ENCODE data around the gene TSPO. TPM values are rescaled to one million over a fixed set of nuclear protein-coding genes. Genes with fewer than 3 reads are reported as not detected.
A peak's percentile ranks its signal among the peaks of the same experiment; 100 is the strongest.

Gene TSPO
- total and polyA plus RNA-seq, 4 experiments from 2014 or later: 66.9 to 548 (median 211) TPM

DNA sequence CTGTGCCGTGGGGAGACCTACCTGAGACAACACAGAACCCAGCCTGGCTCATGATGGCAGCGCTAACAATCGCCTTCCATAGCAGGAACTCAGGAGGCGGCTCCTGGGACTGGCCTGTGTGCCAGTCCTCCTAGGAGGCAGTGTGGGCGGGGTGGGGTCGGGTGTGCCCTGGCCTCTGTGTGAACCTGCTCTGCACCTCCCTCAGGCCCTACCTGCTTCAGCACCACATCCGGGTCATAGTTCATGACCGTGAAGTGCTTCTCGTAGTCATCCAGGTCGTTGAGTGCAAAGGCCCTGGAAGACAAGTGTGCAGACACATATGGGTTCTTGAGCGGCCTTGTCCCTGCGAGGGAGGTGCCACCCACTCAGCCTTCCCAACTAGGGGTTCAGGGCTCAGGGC is 20.2 kb downstream of the TSPO start:
- Histone ChIP-seq H3K36me3 (ENCODE audit: insufficient read depth, low read length) (peaks cover 3% of the 10 kb centered on the region), H3K4me1 (ENCODE audit: insufficient read depth, low read length) (no peaks in the 10 kb centered on the region), H3K27ac (ENCODE audit: low read depth, low read length) (no peak overlapping the region), H3K4me3 (ENCODE audit: low read length in 2 of 2) (no peak overlapping the region), H3K27me3 (ENCODE audit: insufficient read depth, low read length) (no peaks in the 10 kb centered on the region), H3K9me3 (ENCODE audit: control insufficient read depth in 1 of 2, low read length in 2 of 2) (no peaks in the 10 kb centered on the region)
- CTCF ChIA-PET (ENCODE audit: partially characterized antibody): no interaction called here
- Mint-ChIP-seq H3K9me3 (no peaks in the 10 kb centered on the region), H3K27ac (no peak overlapping the region), H3K27me3 (no peaks in the 10 kb centered on the region), H3K4me3 (no peak overlapping the region), H3K36me3 (peaks cover 9 to 29% of the 10 kb centered on the region in 2 donors), H3K4me1 (peaks cover 0 to 4% (median 2%) of the 10 kb centered on the region in 4 donors)
- POLR2A ChIA-PET (ENCODE audit: partially characterized antibody): interaction anchor here (1.0 kb wide), 1 partner anchor 19 kb away, joined by 3 read pairs; no protein-coding TSS in a partner anchor
- intact Hi-C loops (cut with micrococcal nuclease): no loop called here
- DNase-seq: no peak

DNA sequence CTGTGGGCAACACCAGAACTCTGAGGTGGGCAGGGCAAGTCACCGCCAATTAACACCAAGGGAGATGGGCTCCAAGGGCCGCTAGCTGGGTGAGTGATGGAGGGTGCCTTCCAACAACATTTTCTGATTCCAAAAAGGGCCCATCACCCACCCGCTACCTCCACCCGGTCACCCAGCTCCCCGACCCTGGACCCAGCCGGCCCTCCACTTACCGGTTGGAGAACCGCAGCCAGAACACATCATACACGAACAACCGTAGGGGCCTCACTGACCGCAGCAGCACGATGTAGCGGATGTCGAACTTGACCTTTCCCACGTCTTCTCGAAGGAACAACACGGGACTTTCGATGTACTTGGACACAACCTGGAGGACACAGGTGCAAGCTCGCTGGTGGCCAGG is 20.8 kb downstream of the TSPO start:
- Mint-ChIP-seq H3K27me3 (no peaks in the 10 kb centered on the region), H3K36me3 (peaks cover 9 to 26% of the 10 kb centered on the region in 2 donors), H3K4me3 (no peak overlapping the region), H3K4me1 (peaks cover 0 to 4% (median 2%) of the 10 kb centered on the region in 4 donors), H3K9me3 (no peaks in the 10 kb centered on the region), H3K27ac (no peak overlapping the region)
- peaks cover 3% of the 10 kb centered on the region for H3K36me3 ChIP-seq (ENCODE audit: insufficient read depth, low read length)
- DNase-seq: no peak
- ChIA-PET CTCF (ENCODE audit: partially characterized antibody) (no interaction called here), POLR2A (ENCODE audit: partially characterized antibody) (interaction anchor here (1.0 kb wide), 1 partner anchor 20 kb away, joined by 3 read pairs; no protein-coding TSS in a partner anchor)
- no peaks in the 10 kb centered on the region for H3K4me1 ChIP-seq (ENCODE audit: insufficient read depth, low read length)
- no peaks in the 10 kb centered on the region for H3K27me3 ChIP-seq (ENCODE audit: insufficient read depth, low read length)
- H3K9me3 ChIP-seq (ENCODE audit: control insufficient read depth in 1 of 2, low read length in 2 of 2): no peaks in the 10 kb centered on the region
- intact Hi-C loops (cut with micrococcal nuclease): no loop called here
- H3K27ac ChIP-seq (ENCODE audit: low read depth, low read length): no peak overlapping the region
- H3K4me3 ChIP-seq (ENCODE audit: low read length in 2 of 2): no peak overlapping the region

DNA sequence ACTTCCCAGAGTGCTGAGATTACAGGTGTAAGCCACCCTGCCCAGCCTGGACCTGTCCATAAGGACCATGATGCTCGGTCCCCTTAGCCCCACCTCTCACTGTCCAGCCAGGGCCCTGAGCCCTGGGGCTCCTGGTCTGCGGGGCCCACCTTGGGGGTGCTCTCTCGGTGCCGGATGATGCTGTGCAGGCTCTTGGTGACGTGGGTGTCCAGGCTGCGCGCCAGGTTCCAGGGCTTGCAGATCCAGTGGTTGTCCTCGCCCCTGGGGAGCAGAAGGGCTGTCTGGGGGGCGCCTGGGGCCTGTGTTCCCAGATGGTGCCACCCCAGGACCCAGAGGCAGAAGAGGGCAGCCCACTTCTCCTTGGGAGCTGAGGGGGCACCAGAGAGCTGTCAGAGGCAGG is 22.2 kb downstream of the TSPO start:
- no peaks in the 10 kb centered on the region for H3K27me3 ChIP-seq (ENCODE audit: insufficient read depth, low read length)
- ChIA-PET POLR2A (ENCODE audit: partially characterized antibody) (interaction anchor here (1.6 kb wide), 1 partner anchor 14 kb away, joined by 3 read pairs; no protein-coding TSS in a partner anchor), CTCF (ENCODE audit: partially characterized antibody) (no interaction called here)
- H3K4me1 ChIP-seq (ENCODE audit: insufficient read depth, low read length): no peaks in the 10 kb centered on the region
- no peaks in the 10 kb centered on the region for H3K9me3 ChIP-seq (ENCODE audit: control insufficient read depth in 1 of 2, low read length in 2 of 2)
- no peaks in the 10 kb centered on the region for H3K27me3 Mint-ChIP-seq
- peaks cover 3% of the 10 kb centered on the region for H3K36me3 ChIP-seq (ENCODE audit: insufficient read depth, low read length)
- H3K4me3 Mint-ChIP-seq: no peak overlapping the region
- H3K27ac ChIP-seq (ENCODE audit: low read depth, low read length): no peak overlapping the region
- no peak overlapping the region for H3K4me3 ChIP-seq (ENCODE audit: low read length in 2 of 2)
- peaks cover 0 to 4% (median 2%) of the 10 kb centered on the region in 4 donors for H3K4me1 Mint-ChIP-seq
- intact Hi-C loops (cut with micrococcal nuclease): no loop called here
- H3K9me3 Mint-ChIP-seq: no peaks in the 10 kb centered on the region
- H3K36me3 Mint-ChIP-seq: peaks cover 11 to 19% of the 10 kb centered on the region in 2 donors
- no peak for DNase-seq
- H3K27ac Mint-ChIP-seq: no peak overlapping the region

DNA sequence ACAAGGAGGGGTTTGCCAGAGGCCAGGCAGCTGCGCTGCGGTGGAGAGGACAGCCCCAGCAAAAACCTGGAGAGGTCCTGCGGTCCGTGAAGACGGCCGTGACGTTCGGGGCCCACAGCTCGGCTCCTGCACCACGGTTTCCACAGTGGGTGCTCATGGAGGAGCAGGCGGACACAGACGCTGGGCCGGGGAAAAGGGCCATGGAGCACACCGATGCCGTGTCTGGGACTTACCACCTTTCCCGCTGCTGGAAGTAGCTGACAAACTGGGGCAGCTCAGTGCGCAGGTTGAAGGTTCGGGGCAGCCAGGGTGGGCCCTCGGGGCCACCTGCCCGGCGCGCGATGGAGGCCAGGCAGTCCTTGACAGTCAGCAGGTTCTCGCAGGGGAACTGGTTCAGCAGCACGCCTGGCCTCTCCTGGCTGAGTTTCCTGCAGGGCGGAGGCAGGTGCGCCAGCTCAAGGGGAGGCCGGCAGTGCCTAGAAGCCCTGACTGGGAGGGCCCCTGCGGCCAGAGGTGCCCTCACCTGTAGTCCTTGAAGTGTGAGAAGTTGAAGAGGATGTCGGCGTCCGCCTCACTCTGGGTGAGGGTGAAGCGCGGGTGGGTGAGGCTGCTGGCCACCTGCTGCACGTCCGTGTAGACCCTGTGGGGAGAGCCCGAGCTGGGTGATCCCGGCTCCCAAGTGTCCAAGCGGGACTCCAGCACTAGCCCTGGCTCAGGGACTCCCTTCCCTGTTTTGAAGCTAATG is 22.8 kb downstream of the TSPO start:
- Histone ChIP-seq H3K4me3 (ENCODE audit: low read length in 2 of 2) (no peak overlapping the region), H3K36me3 (ENCODE audit: insufficient read depth, low read length) (peaks cover 7% of the 10 kb centered on the region), H3K27ac (ENCODE audit: low read depth, low read length) (no peak overlapping the region), H3K27me3 (ENCODE audit: insufficient read depth, low read length) (no peaks in the 10 kb centered on the region), H3K4me1 (ENCODE audit: insufficient read depth, low read length) (no peaks in the 10 kb centered on the region), H3K9me3 (ENCODE audit: control insufficient read depth in 1 of 2, low read length in 2 of 2) (no peaks in the 10 kb centered on the region)
- peaks cover 0 to 2% (median 0%) of the 10 kb centered on the region in 4 donors for H3K4me1 Mint-ChIP-seq
- H3K27me3 Mint-ChIP-seq: no peaks in the 10 kb centered on the region
- peaks cover 16 to 21% of the 10 kb centered on the region in 2 donors for H3K36me3 Mint-ChIP-seq
- no peak overlapping the region for H3K4me3 Mint-ChIP-seq
- H3K9me3 Mint-ChIP-seq: no peaks in the 10 kb centered on the region
- ChIA-PET POLR2A (ENCODE audit: partially characterized antibody) (interaction anchor here (1.6 kb wide), 1 partner anchor 13 kb away, joined by 3 read pairs; no protein-coding TSS in a partner anchor), CTCF (ENCODE audit: partially characterized antibody) (no interaction called here)
- intact Hi-C loops (cut with micrococcal nuclease): no loop called here
- DNase-seq: no peak
- no peak overlapping the region for H3K27ac Mint-ChIP-seq

DNA sequence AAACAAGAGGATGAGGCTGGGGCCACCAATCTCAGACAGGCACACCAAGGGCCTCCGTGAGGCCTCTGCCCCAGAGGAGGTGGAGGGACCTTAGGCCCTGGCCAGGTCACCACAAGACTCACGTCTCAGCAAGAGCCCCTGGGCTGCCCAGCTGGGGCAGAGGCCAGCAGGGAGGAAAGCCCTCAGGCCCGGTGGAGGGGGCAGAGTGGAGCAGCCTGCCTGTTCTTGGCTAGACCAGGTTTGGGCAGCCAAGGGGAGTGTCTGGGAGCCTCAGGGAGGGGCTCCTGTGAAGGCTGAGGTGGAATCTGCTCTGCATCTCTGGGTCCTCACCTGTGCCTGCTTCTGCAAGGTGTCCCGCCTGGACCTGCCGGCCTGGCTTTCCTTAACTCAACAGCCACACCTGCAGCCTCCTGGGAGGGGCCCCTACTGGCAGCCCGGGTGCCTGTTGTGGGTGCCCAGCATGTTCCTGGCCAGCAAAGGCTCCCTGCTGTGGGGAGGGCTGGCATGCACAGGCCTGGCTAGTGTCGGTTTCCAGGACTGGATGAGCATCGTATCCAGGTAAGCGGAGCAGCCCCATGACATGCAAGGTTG is 23.7 kb downstream of the TSPO start:
- H3K27ac Mint-ChIP-seq: no peak overlapping the region
- no peak overlapping the region for H3K4me3 Mint-ChIP-seq
- intact Hi-C loops (cut with micrococcal nuclease): no loop called here
- DNase-seq: no peak
- Histone ChIP-seq H3K9me3 (ENCODE audit: control insufficient read depth in 1 of 2, low read length in 2 of 2) (no peaks in the 10 kb centered on the region), H3K4me1 (ENCODE audit: insufficient read depth, low read length) (no peaks in the 10 kb centered on the region), H3K27me3 (ENCODE audit: insufficient read depth, low read length) (no peaks in the 10 kb centered on the region), H3K4me3 (ENCODE audit: low read length in 2 of 2) (no peak overlapping the region), H3K36me3 (ENCODE audit: insufficient read depth, low read length) (peaks cover 16% of the 10 kb centered on the region), H3K27ac (ENCODE audit: low read depth, low read length) (no peak overlapping the region)
- H3K36me3 Mint-ChIP-seq: peaks cover 16 to 27% of the 10 kb centered on the region in 2 donors
- no peaks in the 10 kb centered on the region for H3K9me3 Mint-ChIP-seq
- H3K27me3 Mint-ChIP-seq: no peaks in the 10 kb centered on the region
- ChIA-PET POLR2A (ENCODE audit: partially characterized antibody) (interaction anchor here (1.6 kb wide), 1 partner anchor 13 kb away, joined by 3 read pairs; no protein-coding TSS in a partner anchor), CTCF (ENCODE audit: partially characterized antibody) (no interaction called here)
- H3K4me1 Mint-ChIP-seq: peaks cover 0 to 2% (median 0%) of the 10 kb centered on the region in 4 donors

DNA sequence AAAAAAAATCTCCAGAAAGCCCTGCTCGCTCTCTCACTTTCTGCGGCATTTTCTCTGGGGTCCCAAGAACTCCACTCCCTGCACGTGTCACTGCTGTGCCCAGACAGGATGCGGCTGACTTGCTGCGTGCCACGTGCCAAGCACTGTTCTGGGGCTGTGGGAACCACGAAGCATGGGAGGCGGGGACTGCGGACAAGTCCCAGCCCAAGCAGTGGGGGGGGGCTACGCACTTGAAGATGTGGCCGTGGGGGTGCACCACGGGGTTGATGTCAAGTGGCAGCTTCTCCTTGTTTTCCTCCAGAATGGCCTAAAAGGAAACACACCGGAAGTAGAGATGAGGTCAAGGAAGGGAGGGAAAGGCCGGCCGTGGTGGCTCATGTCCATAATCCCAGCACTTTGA is 24.7 kb downstream of the TSPO start:
- POLR2A ChIA-PET (ENCODE audit: partially characterized antibody): no interaction called here
- no peaks in the 10 kb centered on the region for H3K4me1 ChIP-seq (ENCODE audit: insufficient read depth, low read length)
- no peak overlapping the region for H3K27ac ChIP-seq (ENCODE audit: low read depth, low read length)
- CTCF ChIA-PET (ENCODE audit: partially characterized antibody): interaction anchor here (1.8 kb wide), 1 partner anchor 12 kb away, joined by 3 read pairs; no protein-coding TSS in a partner anchor
- Mint-ChIP-seq H3K36me3 (peaks cover 13 to 22% of the 10 kb centered on the region in 2 donors), H3K4me1 (peaks cover 0 to 2% (median 0%) of the 10 kb centered on the region in 4 donors), H3K4me3 (no peak overlapping the region), H3K9me3 (no peaks in the 10 kb centered on the region), H3K27me3 (no peaks in the 10 kb centered on the region), H3K27ac (no peak overlapping the region)
- no peak for DNase-seq
- intact Hi-C loops (cut with micrococcal nuclease): no loop called here
- H3K4me3 ChIP-seq (ENCODE audit: low read length in 2 of 2): no peak overlapping the region
- H3K9me3 ChIP-seq (ENCODE audit: control insufficient read depth in 1 of 2, low read length in 2 of 2): no peaks in the 10 kb centered on the region
- no peaks in the 10 kb centered on the region for H3K27me3 ChIP-seq (ENCODE audit: insufficient read depth, low read length)
- H3K36me3 ChIP-seq (ENCODE audit: insufficient read depth, low read length): peaks cover 16% of the 10 kb centered on the region

DNA sequence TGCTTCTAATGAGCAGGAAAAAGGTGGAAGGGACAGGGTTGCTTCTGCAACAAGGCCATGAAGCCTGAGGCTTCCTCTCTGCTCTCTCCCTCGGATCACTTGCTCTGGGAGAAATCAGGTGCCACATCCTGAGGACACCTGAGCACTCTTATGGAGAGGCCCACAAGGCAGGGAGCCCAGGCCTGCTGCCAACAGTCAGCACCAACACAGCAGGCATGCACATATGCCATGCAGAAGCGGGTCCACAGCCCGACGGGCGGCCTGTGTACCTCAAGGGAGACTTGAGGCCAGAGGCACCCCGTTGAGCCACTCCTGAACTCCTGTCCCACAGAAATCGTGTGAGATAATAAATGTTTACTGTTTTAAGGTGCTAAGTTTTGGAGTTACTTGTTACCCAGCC is 26.1 kb downstream of the TSPO start:
- Histone ChIP-seq H3K27me3 (ENCODE audit: insufficient read depth, low read length) (no peaks in the 10 kb centered on the region), H3K36me3 (ENCODE audit: insufficient read depth, low read length) (peaks cover 16% of the 10 kb centered on the region), H3K4me3 (ENCODE audit: low read length in 2 of 2) (no peak overlapping the region), H3K27ac (ENCODE audit: low read depth, low read length) (no peak overlapping the region), H3K9me3 (ENCODE audit: control insufficient read depth in 1 of 2, low read length in 2 of 2) (no peaks in the 10 kb centered on the region), H3K4me1 (ENCODE audit: insufficient read depth, low read length) (no peaks in the 10 kb centered on the region)
- intact Hi-C loops (cut with micrococcal nuclease): no loop called here
- Mint-ChIP-seq H3K9me3 (no peaks in the 10 kb centered on the region), H3K4me3 (peak overlapping the region in 1 of 8 donors; percentile 6), H3K27me3 (no peaks in the 10 kb centered on the region), H3K4me1 (peaks cover 0 to 4% (median 2%) of the 10 kb centered on the region in 4 donors), H3K27ac (no peak overlapping the region), H3K36me3 (peaks cover 13 to 18% of the 10 kb centered on the region in 2 donors)
- ChIA-PET CTCF (ENCODE audit: partially characterized antibody) (interaction anchor here (1.8 kb wide), 1 partner anchor 10 kb away, joined by 3 read pairs; no protein-coding TSS in a partner anchor), POLR2A (ENCODE audit: partially characterized antibody) (no interaction called here)
- DNase-seq: no peak
